Measurements from ENCODE around the gene ITIH6. TPM values are rescaled to one million over a fixed set of nuclear protein-coding genes. Genes with fewer than 3 reads are reported as not detected.
"Not testable (repeated sequence)": the region's sequence is repeated elsewhere in the genome, so short reads cannot be mapped to it uniquely, and the experiment has no call there.

Gene ITIH6
- total RNA-seq, 2 experiments from 2014 or later = not detected

DNA sequence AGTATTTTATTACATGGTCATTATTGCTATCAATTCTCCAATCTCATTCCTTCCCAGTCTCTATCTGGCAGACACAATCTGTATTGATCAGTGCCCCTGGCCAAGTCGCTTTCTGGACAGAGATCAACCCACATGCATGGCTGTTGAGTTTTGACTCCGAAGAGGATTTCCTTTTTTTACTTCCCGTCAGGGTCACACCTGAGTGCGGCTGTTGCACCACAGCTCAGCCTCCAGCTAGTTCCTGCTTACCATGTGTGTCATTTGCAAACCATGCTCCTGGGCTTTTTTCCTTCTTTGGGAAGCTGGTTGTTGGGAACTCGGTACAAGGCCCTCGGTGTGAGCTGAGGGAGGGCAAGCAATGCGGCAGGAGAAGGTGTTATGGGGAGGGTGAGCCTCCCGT is 21.1 kb upstream of the ITIH6 start:
- peaks cover 11% of the 10 kb centered on the region for H3K36me3 Mint-ChIP-seq
- H3K9me3 Mint-ChIP-seq = no peaks in the 10 kb centered on the region
- no peak overlapping the region for H3K4me3 Mint-ChIP-seq
- DNase-seq = no peak
- no peak overlapping the region for H3K27ac Mint-ChIP-seq
- POLR2A ChIA-PET = no interaction called here
- ATAC-seq (ENCODE audit: low read depth) = no peak
- no peaks in the 10 kb centered on the region for H3K27me3 Mint-ChIP-seq
- H3K4me1 Mint-ChIP-seq = peaks cover 3% of the 10 kb centered on the region

DNA sequence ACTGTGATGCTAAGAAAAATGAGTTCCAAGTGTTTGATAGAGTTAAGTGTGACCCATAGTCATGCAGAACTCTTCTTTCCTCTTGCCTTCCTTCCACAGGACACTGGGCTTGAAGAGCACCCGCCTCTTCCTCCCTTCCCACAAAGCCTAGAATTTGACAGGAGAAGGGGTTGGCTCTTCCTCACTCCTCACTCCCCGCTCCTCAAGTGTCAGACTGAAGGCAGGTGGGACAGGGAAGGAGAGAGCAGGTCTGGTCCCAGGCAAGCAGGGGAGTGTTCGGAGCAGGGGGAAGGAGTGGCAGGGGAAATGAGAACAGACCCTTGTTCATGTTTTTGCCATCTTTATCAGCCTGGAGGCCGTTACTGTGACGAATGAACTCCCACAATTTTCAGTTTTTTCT is 20.2 kb upstream of the ITIH6 start:
- H3K27ac Mint-ChIP-seq = no peak overlapping the region
- no peak overlapping the region for H3K4me3 Mint-ChIP-seq
- POLR2A ChIA-PET = no interaction called here
- peaks cover 3% of the 10 kb centered on the region for H3K4me1 Mint-ChIP-seq
- H3K27me3 Mint-ChIP-seq = no peaks in the 10 kb centered on the region
- no peaks in the 10 kb centered on the region for H3K9me3 Mint-ChIP-seq
- no peak for ATAC-seq (ENCODE audit: low read depth)
- no peak for DNase-seq
- peaks cover 15% of the 10 kb centered on the region for H3K36me3 Mint-ChIP-seq

DNA sequence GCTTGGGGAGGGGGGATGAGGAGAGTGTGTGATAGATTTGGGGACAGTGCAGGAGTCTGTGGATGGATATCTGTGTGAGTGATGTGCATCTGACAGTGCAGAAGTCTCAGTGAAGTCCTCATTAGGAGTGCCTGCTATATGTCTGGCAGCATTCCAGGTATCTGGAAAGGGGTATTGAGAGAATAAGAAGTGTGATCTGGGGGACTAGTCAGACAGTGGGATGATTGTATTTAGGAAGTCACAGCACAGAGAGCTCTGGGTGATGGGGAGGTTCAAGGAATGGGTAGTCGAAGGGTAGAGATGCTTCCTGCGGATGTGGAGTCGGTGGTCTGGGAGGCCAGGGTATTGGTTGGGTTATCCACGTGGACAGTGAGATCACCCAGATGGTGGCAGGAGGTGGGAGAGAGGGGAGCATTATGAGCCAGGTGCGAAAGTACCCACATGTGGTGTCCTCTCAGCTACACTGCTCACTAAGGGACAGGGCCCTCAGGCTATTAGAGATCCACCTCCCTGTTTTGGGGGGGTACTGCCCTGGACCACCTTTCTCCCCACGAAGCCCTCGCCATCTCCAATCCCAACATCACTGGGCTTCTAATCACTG is 19.3 kb upstream of the ITIH6 start:
- Mint-ChIP-seq H3K36me3 (peaks cover 15% of the 10 kb centered on the region), H3K9me3 (no peaks in the 10 kb centered on the region), H3K27me3 (no peaks in the 10 kb centered on the region), H3K27ac (peak overlapping the region; percentile 34), H3K4me3 (no peak overlapping the region), H3K4me1 (peaks cover 3% of the 10 kb centered on the region)
- ATAC-seq (ENCODE audit: low read depth) = no peak
- POLR2A ChIA-PET = no interaction called here
- DNase-seq = no peak

DNA sequence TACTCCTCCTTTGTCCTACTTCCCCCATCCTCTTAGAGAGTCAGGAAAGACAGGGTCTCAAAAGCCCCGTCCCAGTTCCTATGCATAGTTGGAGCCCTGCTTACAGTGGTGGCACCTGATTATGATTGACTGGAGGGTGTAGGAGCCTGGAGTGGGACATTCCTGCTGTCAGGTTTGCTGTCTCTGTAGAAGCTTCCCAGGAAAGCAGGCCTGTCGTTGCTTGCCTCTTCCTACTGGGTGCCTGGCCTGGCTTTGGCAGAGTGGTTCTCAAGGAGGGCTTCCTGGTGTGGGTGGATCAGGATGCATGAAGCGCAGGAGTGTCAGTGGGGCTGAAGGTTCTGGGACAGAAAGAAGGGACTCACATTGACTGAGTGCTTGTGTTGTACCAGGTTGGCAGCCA is 14.3 kb upstream of the ITIH6 start:
- POLR2A ChIA-PET = no interaction called here
- Mint-ChIP-seq H3K27ac (no peak overlapping the region), H3K36me3 (peaks cover 21% of the 10 kb centered on the region), H3K4me1 (peaks cover 14% of the 10 kb centered on the region), H3K4me3 (no peak overlapping the region), H3K27me3 (peaks cover under 1% of the 10 kb centered on the region), H3K9me3 (no peaks in the 10 kb centered on the region)
- no peak for DNase-seq
- ATAC-seq (ENCODE audit: low read depth) = no peak

- no peak overlapping the region for H3K4me3 Mint-ChIP-seq
These were observed 13.3 kb upstream of the ITIH6 start for GRCh38 chrX:54811301-54811885.

GRCh38 chrX:54810532-54810931 is 12.5 kb upstream of the ITIH6 start:
- Mint-ChIP-seq H3K36me3 (peaks cover 10% of the 10 kb centered on the region), H3K27ac (no peak overlapping the region), H3K4me3 (peak overlapping the region; percentile 94), H3K27me3 (peaks cover 8% of the 10 kb centered on the region), H3K9me3 (no peaks in the 10 kb centered on the region), H3K4me1 (peaks cover 14% of the 10 kb centered on the region)
- POLR2A ChIA-PET = no interaction called here
- ATAC-seq (ENCODE audit: low read depth) (no peak), DNase-seq (no peak)

More at GRCh38 chrX:54811301-54811885, 13.3 kb upstream of the ITIH6 start:
- H3K27me3 Mint-ChIP-seq = peaks cover 2% of the 10 kb centered on the region
- H3K27ac Mint-ChIP-seq = no peak overlapping the region
- DNase-seq = no peak
- H3K9me3 Mint-ChIP-seq = no peaks in the 10 kb centered on the region
- peaks cover 14% of the 10 kb centered on the region for H3K4me1 Mint-ChIP-seq
- peaks cover 18% of the 10 kb centered on the region for H3K36me3 Mint-ChIP-seq
- no peak for ATAC-seq (ENCODE audit: low read depth)
- POLR2A ChIA-PET = no interaction called here

DNA sequence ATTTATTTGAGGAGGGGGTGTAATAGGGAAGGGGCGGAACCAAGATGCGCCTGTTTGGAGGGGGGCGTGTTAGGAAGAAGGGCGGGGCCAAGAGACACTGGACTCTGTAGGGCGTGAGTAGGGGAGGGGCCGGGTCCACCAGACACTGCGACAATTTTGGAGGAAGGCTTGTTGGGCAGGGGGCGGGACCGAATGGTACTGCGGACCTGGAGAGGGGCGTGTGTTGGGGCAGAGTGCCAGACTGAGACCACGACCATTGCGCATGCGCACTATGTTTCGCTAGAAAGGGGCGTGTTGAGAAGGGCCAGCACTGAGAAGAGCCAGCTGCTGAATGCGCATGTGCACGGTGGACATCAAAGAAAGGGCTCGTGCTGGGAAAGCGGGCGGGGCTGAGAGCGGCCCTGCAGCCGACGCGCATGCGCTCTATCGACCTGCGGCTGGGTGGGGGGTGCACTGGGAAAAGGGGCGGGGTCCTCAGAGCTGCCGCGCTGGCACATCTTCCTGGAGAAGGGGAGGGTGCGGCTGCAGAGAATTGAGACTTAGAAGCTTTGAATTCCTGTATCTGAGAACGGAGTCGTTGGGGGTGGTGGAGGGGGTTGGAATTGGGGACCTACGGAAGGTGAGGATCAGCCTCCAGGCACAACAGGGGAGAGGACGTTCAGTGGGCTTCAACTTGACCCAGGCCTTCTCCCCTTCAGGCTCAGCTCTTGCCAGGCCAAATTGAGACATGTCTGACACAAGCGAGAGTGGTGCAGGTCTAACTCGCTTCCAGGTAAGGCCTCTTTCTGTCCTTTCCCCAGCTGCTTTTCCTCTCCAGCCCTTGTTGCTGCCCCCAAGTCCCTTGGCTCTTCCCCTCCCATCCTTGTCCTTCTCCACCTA is 10.8 kb upstream of the ITIH6 start:
- peak; percentile 81 for ATAC-seq (ENCODE audit: low read depth)

GRCh38 chrX:54808109-54808604 is 10.1 kb upstream of the ITIH6 start:
- POLR2A ChIA-PET = interaction anchor here (1.1 to 2.0 kb wide), 2 partner anchors 168 to 193 kb away, joined by 3 to 9 read pairs; no protein-coding TSS in a partner anchor
- Mint-ChIP-seq H3K9me3 (no peaks in the 10 kb centered on the region), H3K27ac (peak overlapping the region; percentile 95), H3K36me3 (peaks cover 6% of the 10 kb centered on the region), H3K27me3 (peaks cover 13% of the 10 kb centered on the region), H3K4me3 (peak overlapping the region; percentile 94), H3K4me1 (peaks cover 14% of the 10 kb centered on the region)
- DNase-seq (peak; percentile 60), ATAC-seq (ENCODE audit: low read depth) (peak; percentile 43)

More for the DNA sequence above, 10.8 kb upstream of the ITIH6 start:
- Mint-ChIP-seq H3K27me3 (peaks cover 13% of the 10 kb centered on the region), H3K4me3 (peak overlapping the region; percentile 94), H3K4me1 (peaks cover 14% of the 10 kb centered on the region), H3K9me3 (no peaks in the 10 kb centered on the region), H3K36me3 (peaks cover 10% of the 10 kb centered on the region), H3K27ac (peak overlapping the region; percentile 95)
- DNase-seq = peak; percentile 83
- POLR2A ChIA-PET = interaction anchor here (1.1 to 2.0 kb wide), 2 partner anchors 169 to 192 kb away, joined by 3 to 9 read pairs; no protein-coding TSS in a partner anchor

- ATAC-seq (ENCODE audit: low read depth) = peak; percentile 15
These were observed 9.6 kb upstream of the ITIH6 start, which contains the start of gene MAGED2 for GRCh38 chrX:54807524-54808108. TSS of gene MAGED2 (plus strand) at chrX:54807745. CDS start at chrX:54809332, 1,587 bp downstream.

DNA sequence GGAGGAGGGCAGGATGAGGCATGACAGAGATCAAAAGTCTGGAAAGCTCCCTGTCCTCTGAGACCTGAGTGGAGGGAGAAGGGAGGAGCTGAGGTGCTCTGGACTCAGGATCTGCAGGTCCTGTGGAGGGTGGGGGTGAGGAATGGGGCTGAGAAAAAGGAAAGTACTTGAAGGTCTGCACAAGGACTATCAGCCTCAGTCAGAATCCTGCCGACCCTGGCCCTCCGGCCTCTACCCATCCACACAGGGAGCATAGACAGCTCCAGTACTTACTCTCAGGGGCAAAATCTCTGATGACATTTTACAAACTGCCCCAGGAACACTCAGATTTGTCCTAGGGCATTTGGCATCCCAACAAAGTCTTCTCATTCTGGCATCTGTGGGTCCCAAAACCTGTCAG is 991 bp upstream of the ITIH6 start:
- no peaks in the 10 kb centered on the region for H3K27me3 Mint-ChIP-seq
- ATAC-seq (ENCODE audit: low read depth) = no peak

More at GRCh38 chrX:54807524-54808108, 9.6 kb upstream of the ITIH6 start, which contains the start of gene MAGED2:
- Mint-ChIP-seq H3K36me3 (peaks cover 6% of the 10 kb centered on the region), H3K27ac (peak within 1 kb of the TSS; percentile 95), H3K27me3 (peaks cover 13% of the 10 kb centered on the region), H3K9me3 (no peaks in the 10 kb centered on the region), H3K4me3 (peak within 1 kb of the TSS; percentile 94), H3K4me1 (peaks cover 14% of the 10 kb centered on the region)
- DNase-seq = peak; percentile 37
- POLR2A ChIA-PET = interaction anchor here (0.6 kb wide), 1 partner anchor 32 kb away, joined by 3 read pairs; no protein-coding TSS in a partner anchor

DNA sequence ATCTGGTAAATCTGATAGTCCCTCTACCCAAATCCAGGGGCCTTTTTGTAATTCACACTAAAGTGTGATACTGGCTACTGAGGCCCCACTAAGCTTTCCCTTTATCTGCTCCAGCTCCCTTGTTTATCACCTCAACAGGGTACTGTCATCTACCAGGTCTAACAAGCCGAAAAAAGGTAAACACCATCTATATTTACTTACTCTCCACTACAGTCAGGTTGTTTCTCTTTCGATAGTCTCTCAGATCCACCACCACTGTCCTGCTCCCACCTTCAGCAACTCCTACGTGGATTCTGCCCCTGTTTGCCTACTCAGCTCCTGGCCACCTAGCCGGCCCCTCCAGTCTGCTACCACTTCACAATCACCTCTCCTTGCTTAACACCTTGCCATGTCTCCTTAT is 3.3 kb downstream of the ITIH6 start:
- Mint-ChIP-seq H3K4me1 (no peaks in the 10 kb centered on the region), H3K36me3 (no peaks in the 10 kb centered on the region), H3K4me3 (no peak overlapping the region), H3K9me3 (no peaks in the 10 kb centered on the region), H3K27me3 (no peaks in the 10 kb centered on the region), H3K27ac (no peak overlapping the region)
- ATAC-seq (ENCODE audit: low read depth) (no peak), DNase-seq (no peak)
- POLR2A ChIA-PET = no interaction called here

More for the DNA sequence above, 991 bp upstream of the ITIH6 start:
- no peak for DNase-seq
- H3K9me3 Mint-ChIP-seq = no peaks in the 10 kb centered on the region
- POLR2A ChIA-PET = no interaction called here
- H3K27ac Mint-ChIP-seq = no peak overlapping the region
- no peaks in the 10 kb centered on the region for H3K36me3 Mint-ChIP-seq
- no peak overlapping the region for H3K4me3 Mint-ChIP-seq
- no peaks in the 10 kb centered on the region for H3K4me1 Mint-ChIP-seq

- POLR2A ChIA-PET = no interaction called here
- Mint-ChIP-seq H3K27me3 (no peaks in the 10 kb centered on the region), H3K4me1 (no peaks in the 10 kb centered on the region), H3K36me3 (no peaks in the 10 kb centered on the region), H3K9me3 (no peaks in the 10 kb centered on the region), H3K27ac (no peak overlapping the region), H3K4me3 (no peak overlapping the region)
- DNase-seq = no peak
- ATAC-seq (ENCODE audit: low read depth) = no peak
These were observed 4.0 kb downstream of the ITIH6 start for GRCh38 chrX:54794028-54794427.

DNA sequence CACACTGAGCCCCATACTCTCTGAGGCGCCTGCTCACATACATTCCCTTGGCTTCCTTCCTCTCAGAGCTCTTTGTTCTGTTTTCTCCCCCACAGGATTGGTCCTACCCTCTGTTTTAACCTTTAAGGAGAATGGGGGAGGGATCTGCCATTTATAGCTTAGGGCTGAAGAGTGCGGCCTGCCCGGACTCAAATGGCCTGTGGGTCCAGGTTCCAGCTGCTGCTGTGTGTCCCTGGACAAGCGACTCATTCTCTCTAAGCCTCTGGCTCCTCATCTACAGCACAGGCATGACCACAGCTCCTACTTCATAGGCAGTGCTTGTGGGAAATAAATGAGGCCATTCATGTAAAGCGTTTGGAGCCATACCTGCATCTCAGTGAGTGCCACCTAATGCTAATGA is 8.7 kb downstream of the ITIH6 start:
- H3K27ac Mint-ChIP-seq; H3K27me3 Mint-ChIP-seq; POLR2A ChIA-PET; ATAC-seq (ENCODE audit: low read depth); H3K36me3 Mint-ChIP-seq; DNase-seq; H3K4me1 Mint-ChIP-seq; H3K4me3 Mint-ChIP-seq; H3K9me3 Mint-ChIP-seq: not testable (repeated sequence)

Data from activated naive CD8-positive, alpha-beta T cell treated with anti-CD3 and anti-CD28 coated beads, Interleukin-2, amount 10 ng/mL, durations not matched to agents 7 days and 5 days (primary cell).